ENCODE data around the gene MYO1D.
"Not testable (repeated sequence)": the region's sequence is repeated elsewhere in the genome, so short reads cannot be mapped to it uniquely, and the experiment has no call there.

The MYO1D gene

GRCh38 chr17:32482568-32483320 is 394.2 kb downstream of the MYO1D start:
- no peak for DNase-seq

GRCh38 chr17:32481193-32481592 is 395.7 kb downstream of the MYO1D start:
- DNase-seq, result no peak

- DNase-seq, result no peak
Measured at GRCh38 chr17:32479074-32479617, 397.8 kb downstream of the MYO1D start.

GRCh38 chr17:32477220-32477619 is 399.7 kb downstream of the MYO1D start:
- no peak for DNase-seq

- no peak for DNase-seq
Measured at GRCh38 chr17:32475258-32475657, 401.7 kb downstream of the MYO1D start.

GRCh38 chr17:32471652-32472051 is 405.3 kb downstream of the MYO1D start:
- DNase-seq, result no peak

GRCh38 chr17:32470405-32471167 is 406.3 kb downstream of the MYO1D start:
- no peak for DNase-seq

- no peak for DNase-seq
Measured at GRCh38 chr17:32467949-32468348, 409.0 kb downstream of the MYO1D start.

- DNase-seq, result no peak
Measured at GRCh38 chr17:32464374-32464773, 412.6 kb downstream of the MYO1D start.

GRCh38 chr17:32463304-32463703 is 413.6 kb downstream of the MYO1D start:
- no peak for DNase-seq

- no peak for DNase-seq
Measured at GRCh38 chr17:32461853-32462617, 414.9 kb downstream of the MYO1D start.

- DNase-seq, result no peak
Measured at GRCh38 chr17:32461498-32461852, 415.4 kb downstream of the MYO1D start.

- no peak for DNase-seq
Measured at GRCh38 chr17:32460054-32460453, 416.9 kb downstream of the MYO1D start.

- no peak for DNase-seq
Measured at GRCh38 chr17:32458371-32458770, 418.6 kb downstream of the MYO1D start.

- DNase-seq, result no peak
Measured at GRCh38 chr17:32453370-32453769, 423.6 kb downstream of the MYO1D start.

- no peak for DNase-seq
Measured at GRCh38 chr17:32452281-32452680, 424.6 kb downstream of the MYO1D start.

GRCh38 chr17:32451879-32452278 is 425.0 kb downstream of the MYO1D start:
- DNase-seq, result no peak

GRCh38 chr17:32450379-32450778 is 426.5 kb downstream of the MYO1D start:
- DNase-seq, result not testable (repeated sequence)

GRCh38 chr17:32449963-32450362 is 427.0 kb downstream of the MYO1D start:
- DNase-seq, result no peak

GRCh38 chr17:32446949-32447348 is 430.0 kb downstream of the MYO1D start:
- DNase-seq, result no peak

GRCh38 chr17:32445971-32446370 is 431.0 kb downstream of the MYO1D start:
- DNase-seq, result no peak

- no peak for DNase-seq
Measured at GRCh38 chr17:32445497-32445896, 431.4 kb downstream of the MYO1D start.

- no peak for DNase-seq
Measured at GRCh38 chr17:32445074-32445415, 431.9 kb downstream of the MYO1D start.

Data from T1000 (cell line).